ENCODE measurements around the gene TRAPPC3.
A peak's percentile ranks its signal among the peaks of the same experiment; 100 is the strongest.

The TRAPPC3 gene

DNA sequence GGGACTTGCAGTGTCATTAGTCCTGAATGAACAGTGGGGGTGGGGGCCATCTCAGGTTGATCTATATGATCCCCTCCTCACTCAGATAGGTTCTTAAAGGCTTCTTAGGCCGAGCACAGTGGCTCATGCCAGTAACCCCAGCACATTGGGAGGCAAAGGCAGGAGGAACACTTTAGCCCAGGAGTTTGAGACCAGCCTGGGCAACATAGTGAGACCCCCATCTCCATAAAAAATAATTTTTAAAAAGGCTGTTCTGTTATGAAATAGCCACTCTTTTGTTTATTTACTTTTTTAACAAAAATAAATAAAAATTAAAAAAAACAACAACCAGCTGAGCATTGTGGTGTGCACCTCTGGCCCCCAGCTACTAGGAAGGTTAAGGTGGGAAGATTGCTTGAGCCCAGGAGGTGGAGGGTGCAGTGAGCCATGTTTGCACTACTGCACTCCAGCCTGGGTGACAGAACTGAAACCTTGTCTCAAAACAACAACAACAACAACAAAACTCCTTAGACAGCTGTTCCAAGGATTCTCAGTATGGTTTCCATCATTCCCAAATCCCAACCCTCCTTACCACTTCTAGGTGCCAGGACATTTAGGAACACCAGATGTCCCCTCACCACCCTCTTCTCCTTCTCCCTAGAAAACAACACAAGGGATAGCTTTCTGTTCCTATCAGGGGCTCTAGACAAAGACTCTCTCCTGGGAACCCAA lies 2.0 kb upstream of the TRAPPC3 start:
- DNase-seq, result no peak

DNA sequence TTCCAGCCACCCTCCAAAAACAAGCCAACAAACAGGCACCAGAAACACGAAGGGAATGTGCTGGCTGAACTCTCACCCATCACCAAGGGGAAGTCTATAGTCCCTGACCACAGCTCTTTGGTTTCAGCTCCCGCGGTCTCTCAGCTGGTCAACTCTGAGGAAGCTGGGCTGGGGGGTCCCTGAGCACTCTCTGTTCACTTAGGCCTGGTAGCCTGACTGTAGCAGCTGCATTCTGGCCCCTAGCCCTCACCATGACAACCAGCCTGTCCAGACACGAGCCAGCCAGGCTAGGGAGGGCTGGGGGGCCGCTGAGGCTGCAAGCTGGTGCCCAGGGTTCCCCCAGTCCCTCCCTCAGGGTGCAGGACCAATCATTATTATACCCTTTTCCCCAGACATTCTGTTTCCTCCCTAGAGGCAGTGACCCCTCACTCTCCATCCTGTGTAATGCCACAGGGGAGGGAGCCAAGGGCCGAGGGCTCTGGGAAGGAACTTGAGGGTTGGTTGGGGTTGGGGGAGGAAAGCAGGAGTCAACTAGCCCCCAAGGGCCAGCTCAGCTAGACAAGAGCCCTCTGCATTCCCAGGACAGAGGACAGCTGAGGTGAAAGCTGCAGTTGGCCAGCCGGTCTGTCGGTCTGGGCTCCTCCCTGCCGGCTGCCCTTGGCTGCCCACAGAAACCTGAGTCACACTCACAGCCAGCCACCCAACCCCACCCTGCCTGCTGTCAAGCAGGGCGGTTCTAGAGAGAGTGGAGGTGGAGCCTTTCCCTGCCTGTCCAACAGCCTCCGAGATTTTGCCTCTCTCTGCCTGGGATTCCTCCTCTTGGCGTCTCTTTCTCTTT lies 1.2 kb upstream of the TRAPPC3 start:
- DNase-seq, result peak; percentile 94 to 95 (median 94)

DNA sequence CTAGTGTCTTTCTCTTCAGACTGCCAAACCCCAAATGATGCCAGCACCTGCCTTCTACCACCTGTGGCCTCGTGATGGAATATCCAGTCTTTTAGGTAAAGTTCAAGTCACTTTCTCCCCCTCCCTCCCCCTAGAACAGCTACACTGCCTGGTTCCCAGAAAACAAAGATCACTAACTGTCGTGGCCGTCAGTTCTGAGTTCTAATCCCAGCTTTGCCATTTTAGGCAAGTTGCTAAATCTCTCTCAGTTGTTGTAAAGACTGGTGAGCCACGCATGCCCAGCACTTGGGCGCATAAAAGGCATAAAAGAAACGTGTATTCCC lies 648 bp upstream of the TRAPPC3 start:
- no peak for DNase-seq

DNA sequence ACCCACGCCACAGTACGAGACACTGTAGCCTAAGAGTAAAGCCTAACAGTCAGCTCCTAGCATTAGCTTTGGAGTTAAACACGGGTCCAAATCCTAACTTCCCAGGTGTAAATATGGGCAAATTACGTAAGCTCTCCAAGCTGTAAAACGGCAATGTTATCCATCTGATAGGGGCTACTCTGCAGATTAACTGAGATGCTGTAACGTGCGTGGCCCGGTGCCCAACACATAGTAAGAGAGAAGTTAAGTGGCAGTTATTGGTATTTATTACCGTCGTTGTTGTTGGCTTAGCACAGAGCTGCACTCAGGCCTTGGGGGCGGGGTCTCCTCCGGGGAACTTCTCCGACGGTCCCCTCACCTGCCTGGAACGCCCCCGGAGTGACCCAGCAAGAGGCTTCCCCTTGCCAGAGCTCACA lies 457 bp downstream of the TRAPPC3 start:
- no peak for DNase-seq

DNA sequence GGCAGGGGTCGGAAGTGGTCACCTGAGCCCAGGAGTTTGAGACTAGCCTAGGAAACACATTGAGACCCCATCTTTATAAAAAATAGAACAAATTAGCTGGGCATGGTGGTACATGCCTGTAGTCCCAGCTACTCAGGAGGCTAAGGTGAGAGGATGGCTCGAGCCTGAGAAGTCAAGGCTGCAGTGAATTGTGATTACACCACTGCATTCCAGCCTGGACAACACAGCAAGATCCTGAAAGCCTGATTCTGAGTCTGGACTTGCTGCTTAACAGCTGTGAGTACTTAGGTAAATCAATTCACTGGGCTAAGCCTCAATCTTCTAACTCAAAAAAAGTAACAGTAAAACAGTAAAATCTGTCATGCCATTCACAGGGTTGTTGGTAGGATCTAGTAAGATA lies 4.9 kb downstream of the TRAPPC3 start:
- no peak for DNase-seq

DNA sequence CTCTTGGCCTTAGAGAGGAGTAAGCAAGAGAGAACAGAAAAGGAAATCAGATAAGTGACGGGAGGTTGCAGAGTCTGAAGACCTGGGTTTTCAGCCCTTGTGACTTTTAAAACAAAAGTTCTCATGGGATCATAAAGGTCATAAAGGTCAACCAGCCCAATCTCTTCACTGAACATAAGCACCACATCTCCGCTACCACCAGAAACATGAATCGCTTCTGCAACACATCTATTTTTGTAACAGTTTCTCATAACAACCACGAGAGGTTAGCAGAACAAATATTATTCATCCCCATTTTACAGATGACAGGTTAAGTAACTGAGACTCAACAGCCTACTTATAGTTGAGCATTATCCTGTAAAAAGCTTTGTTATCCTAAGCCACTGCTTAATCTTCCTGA lies 5.9 kb downstream of the TRAPPC3 start:
- DNase-seq, result no peak

DNA sequence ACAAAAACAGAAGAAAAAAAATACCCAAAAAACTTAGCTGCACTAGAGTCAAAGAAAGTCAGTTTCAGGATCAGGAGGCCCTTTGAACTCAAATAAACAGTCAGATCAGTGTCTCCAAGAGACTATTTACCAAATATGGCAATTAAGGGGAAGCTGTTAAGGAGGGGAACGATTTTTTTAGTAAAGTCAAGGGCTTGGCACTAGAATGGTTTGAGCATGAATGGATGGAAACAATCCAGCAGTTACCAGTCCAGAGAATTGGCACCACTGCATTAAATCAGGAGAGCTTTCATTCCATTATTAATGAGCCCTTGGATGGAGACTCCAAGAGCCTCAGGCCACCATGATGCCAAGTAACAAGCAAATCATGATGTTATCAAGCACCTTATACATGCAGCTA lies 7.2 kb downstream of the TRAPPC3 start:
- peak in 1 of 3 donors; percentile 25 for DNase-seq

DNA sequence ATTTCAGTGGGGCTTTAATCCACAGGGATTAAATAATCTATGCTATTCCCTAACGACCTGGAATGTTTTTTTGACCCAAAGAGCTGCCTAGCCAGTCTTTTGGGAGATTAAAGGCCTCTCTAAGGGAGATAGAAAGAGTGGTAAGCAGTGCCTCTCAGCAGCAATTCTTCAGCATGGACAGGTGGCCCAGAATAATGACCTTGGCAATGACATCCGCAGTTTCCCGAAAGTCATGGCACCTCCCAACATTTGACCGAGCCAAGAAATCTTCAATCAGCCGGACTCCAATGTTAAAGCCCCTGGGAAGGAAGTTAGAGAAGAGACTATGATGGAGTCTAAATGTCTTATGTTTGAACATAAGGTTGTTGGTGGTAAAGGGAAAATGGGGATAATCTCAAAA lies 9.8 kb downstream of the TRAPPC3 start:
- DNase-seq, result no peak

DNA sequence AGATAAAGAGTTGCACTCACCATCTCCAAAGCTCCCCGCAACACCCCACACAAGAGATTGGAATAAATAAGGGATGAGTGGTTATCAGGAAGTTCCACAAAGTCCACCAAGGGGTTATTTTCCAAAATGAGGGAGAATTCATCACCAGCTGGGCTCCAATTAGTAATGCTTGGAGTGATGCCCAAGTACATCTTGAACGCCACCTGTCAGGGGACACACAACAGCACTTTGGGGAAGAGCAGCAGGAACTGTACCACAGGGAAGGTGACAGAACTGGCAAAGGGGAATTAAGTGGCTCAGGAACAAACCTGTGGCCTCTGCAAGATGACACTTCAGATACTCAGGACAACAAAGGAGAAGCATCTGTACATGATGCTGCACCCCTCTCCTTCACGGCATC lies 11.5 kb downstream of the TRAPPC3 start:
- DNase-seq, result no peak

DNA sequence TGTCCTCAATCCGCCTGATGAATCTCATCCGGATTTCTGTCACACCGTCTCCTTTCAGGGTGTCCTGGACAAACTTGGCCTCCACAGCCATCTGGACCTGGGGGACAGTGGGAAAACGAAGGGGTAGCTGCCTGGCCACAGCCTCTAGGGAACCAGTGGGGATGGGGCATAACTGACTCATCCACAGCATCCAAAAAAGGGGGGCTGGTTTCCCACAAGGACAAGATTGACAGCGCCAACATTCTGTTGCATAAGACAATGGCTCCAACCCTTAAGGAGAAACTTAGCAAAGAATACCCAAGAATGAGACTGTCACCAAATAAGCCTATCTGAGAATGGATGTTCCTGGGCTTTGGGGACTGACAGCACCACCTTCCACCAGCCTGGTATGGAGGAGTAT lies 12.1 kb downstream of the TRAPPC3 start:
- no peak for DNase-seq

DNA sequence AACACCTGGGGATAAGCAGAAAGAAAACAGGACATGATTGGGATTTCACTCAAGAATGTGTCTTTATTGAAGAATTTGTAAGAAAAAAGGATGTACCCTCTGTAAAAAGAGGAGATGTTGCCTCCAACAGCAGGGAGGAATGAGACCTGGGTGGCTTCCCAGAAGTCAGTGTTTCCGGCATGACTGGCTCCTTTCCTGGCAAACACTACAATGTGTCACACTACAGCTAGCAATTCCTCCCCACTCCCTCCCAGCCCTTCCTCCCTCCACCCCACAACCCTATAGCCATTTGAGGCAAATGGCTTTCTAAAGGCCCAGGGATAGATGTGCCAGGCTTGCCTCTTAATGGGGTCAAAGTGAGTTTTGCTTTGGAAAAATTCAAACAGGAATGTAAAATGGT lies 12.8 kb downstream of the TRAPPC3 start:
- DNase-seq, result peak in 1 of 3 donors; percentile 33

DNA sequence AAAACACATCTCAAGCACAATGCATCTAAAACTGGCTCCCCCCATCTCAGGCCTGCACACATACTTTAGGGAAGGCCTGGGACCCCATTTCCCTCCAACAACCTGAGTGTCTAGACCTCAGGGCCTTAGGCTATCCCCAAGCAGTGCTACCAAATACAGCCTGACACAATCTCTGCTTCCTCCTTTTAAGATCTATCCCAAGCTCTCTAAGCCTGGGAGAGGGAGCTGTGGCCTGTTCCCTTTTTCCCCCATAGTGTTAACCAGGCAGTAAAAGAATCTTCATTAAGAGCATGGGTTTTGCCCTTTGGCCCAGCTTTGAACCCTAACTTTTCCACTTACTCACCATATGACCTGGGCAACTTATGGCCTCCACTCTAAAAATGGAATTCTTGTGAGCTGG lies 13.5 kb downstream of the TRAPPC3 start:
- DNase-seq, result peak in 2 of 3 donors; percentile 35 to 36

DNA sequence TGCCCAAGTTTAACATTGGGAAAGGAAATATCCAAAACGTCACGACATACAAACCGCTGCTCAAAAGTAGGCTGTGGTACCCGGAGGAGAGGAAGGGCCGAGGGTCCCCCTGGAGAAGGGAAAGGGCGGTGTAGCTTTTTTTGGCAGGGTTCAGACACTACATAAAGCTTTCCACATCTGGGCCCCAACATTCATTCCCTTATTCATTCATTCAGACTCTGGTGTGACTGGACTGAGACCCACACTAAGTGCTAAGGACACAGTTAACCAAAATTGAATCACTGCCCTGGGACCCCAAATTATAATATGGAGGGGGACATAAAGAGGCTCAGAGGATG lies 14.0 kb downstream of the TRAPPC3 start:
- DNase-seq, result no peak

DNA sequence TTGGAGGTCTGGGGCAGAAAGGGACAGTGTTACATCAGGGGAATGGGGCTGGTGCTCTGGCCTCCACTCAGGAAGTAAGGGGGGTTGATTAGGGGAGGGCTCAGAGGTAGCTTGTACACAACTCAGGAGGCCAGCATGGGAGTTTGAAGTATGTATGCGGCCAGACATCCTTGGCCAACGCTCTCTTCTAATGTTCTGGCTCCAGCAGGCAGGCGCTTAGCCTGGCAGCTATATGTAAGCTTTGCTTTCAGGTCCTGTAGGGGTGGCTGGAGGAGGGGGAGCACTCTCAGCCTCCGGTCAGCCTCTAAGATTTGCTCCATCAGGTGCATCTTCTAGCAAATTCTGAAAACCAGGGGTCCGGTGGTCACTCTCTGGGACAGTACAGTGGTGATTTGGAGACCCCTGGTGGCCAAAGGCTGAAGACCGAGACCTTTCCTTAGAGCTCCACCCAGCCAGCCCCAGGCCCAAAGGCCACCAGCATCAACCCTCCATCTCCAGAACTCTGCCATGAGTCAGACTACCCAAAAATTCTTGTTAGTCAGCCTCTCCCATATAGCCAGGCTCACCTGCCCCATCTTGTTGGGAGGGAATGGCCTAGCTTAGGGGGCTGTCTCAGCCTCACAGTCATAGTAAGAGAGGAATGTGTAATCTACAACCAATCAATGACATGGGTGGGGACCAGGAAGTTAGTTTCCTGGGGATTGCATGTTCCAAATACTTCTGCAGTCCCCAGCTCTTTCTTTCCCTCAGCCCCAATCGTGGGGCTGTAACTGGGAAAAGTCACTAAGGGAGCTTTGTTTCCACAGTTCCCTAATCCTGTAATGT lies 14.6 kb downstream of the TRAPPC3 start:
- DNase-seq, result peak; percentile 64 to 82 (median 75)

DNA sequence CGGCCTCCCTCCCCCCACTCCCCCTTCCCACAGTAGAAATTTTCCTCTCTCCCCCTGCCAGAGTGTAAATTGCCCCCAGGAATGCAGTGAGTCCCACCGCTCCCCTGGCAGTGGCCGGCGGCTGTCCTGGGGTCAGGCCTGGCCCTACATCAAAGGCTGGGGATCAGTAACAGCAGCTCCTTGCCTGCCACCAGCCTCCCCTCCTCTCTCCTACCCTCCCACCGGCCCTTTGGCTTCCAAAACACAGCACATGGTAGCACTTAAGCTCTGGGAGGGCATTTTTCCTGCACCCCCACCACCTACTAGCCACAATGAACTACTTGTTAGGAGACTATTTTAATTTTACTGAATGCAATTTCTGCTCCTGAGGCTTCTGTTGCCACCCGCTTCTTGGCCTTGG lies 15.3 kb downstream of the TRAPPC3 start:
- DNase-seq, result no peak

DNA sequence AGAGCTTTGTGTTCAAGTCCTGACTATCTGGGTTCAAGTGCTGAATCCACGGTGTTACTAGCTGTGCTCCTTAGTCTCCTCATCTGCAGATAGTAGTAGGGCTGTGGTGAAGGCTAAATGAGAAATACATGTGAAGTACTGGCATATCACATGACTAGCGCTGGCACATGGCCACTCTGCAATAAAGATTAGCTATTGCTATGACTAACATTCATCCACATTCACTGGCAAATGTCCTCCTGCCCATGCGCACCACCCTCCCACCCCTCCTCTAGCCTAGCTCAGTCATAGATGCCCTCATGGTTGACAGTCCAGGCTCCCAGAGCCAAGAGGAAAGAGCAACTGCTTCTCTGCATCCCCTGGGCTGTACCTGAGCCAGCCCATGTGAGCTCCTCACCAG lies 15.8 kb downstream of the TRAPPC3 start:
- peak; percentile 63 to 82 (median 77) for DNase-seq

DNA sequence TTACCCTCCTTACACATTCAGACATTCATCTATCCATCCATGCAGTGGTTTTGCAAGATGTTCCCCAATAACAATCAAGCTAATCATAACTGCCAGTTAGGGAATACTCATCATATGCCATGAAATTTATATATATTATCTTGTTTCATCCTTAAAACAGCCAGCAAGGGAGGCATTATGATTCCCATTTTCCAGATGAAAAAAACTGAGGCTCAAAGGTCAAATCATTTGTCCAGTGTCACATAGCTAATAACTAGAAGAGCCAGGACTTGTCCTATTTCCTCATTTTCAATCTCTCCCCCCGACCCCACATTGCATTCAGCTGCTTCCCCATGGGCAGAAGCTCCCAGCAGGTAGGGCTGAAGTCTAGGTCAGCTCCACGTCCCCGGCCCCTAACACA lies 17.3 kb downstream of the TRAPPC3 start:
- DNase-seq, result no peak

DNA sequence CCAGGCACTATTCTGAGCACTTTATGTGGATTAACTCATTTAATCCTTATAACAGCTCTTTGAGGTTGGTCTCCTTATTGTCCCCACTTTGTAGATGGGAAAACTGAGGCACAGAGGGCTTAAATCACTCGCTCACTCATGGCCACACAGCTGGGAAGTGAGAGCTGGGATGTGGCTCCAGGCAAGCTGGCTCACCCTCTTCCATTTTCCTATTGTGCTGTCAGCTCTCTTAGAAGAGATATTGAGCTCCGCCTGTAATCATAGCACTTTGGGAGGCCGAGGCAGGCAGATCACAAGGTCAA lies 20.4 kb downstream of the TRAPPC3 start:
- DNase-seq, result no peak

DNA sequence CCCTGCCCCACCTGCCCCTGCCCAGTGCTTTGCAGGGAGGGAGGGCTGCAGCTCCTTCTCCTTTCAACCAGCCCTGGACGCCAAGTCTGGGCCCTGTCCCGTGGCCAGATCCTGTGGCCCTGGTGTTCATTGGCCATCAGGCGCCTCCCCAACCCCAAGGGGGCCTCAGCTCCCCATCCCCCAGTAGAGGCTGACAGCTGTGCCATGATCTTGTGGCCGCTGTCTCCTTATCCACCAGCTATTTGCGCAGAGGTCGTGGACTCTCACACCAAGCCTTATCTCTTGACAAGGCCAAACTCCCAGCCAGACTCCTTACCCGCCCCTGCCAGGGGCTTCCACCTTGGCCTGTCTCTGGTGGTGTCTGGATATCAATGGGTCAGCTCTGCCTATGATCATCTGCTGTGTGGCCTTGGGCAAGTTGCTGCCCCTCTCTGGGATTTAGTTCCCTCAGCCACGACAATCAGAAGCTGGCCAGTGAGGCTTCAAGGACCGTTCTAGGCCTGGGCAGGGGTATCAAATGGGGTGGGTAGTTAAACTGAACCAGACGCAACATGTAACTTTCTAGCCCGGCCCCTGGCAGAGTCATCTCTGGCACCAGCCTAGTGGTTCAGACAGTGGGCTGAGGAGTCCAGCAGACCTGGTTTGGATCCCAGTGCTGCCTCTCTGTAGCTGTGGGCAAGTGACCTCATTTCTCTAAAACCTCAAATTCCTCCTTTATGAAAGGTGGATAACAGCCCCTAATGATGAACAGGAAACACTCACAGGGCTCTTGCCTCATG lies 21.0 kb downstream of the TRAPPC3 start:
- peak in 1 of 3 donors; percentile 14 for DNase-seq

DNA sequence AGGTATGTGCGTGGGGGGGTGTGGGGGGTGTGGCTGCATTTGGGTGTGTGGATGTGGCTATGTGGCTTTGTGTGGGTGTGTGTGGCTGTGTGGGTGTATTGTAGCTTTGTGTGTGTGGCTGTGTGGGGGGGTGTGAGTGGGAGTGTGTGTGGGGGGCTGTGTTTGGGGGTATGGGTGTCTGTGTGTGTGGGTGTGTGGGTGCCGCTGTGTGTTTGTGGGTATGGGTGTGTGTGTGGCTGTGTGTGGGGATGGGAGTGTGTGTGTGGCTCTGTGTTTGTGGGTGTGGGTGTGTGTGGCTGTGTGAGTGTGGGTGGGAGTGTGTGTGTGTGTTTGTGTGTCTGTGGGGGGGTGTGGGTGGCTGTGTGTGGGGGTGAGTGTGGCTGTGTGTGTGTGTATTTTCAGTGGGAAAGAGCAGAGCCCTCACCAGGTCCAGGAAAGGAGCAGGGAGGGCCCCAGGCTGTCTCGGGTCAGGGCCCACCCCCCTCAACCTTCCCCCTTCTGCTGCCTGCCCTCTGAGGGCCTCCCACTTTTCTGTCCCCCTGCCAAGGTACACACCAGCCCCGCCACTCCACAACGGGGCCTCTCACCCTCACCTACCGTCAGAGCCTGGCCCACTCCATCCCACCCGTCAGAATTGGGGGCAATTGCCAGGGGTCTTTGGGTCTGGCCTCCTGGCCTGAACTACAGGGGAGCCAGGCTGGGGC lies 22.3 kb downstream of the TRAPPC3 start:
- no peak for DNase-seq

DNA sequence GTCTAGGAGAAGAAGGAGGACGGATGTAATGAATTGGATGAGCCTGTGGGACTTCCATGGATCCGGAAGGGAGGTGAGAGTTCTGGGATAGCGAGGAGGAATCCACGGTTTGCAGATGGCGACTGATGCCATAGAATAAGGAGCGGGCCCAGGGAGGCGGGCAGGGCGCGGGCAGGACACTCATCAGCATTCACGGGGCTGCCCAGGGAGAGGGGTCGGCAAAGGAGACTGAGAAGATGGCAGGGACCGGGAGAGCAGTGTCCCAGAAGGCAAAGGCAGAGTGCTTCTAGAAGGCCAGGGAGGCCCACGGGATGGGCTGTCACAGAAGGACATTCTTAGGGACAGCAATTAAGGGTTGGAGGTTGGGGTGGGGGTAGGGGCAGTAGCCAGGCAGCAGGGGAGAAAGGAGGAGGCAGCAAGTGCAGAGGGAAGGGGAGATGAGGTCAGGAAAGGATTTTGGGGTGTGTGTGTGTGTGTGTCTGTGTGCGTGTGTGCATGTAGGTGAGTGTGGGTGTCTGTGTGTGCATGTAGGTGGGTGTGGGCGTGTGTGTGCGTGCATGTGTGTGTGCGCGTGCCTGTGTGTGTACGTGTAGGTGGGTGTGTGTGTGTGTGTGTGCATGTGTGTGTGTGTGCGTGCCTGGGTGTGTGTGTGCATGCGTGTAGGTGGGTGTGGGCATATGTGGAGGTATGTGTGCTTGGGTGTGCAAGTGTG lies 23.1 kb downstream of the TRAPPC3 start:
- no peak for DNase-seq

Data from suppressor macrophage treated with lipopolysaccharide for 1 hour (primary cell).